Lower lobe of right lung (tissue), 2 donors: ENCODE results near the gene DCST2. TPM values are rescaled to one million over a fixed set of nuclear protein-coding genes. Genes with fewer than 3 reads are reported as not detected.
"Not testable (repeated sequence)": the region's sequence is repeated elsewhere in the genome, so short reads cannot be mapped to it uniquely, and the experiment has no call there.

Experiments
- ATAC-seq, 2 donors: fragments of 200-7000 bp; cut with Tn5 transposase; one replicate each; pipeline ENCODE4 v1.9.1; 2020 to 2022; ENCODE audit warnings: mild to moderate bottlenecking in 2 of 2, moderate library complexity in 2 of 2
- DNase-seq: peaks from one replicate; pipeline ENCODE4 v3.0.0-alpha.2; 2020
- H3K27ac ChIP-seq: fragments of 200-600 bp; one replicate; pipeline ENCODE4 v1.8.0; 2022
- H3K27me3 ChIP-seq: fragments of 200-600 bp; one replicate; pipeline ENCODE4 v1.8.0; 2022; ENCODE audit warnings: low read depth
- H3K36me3 ChIP-seq: fragments of 200-600 bp; one replicate; pipeline ENCODE4 v1.8.0; 2022; ENCODE audit warnings: mild to moderate bottlenecking
- H3K4me1 ChIP-seq: fragments of 200-600 bp; one replicate; pipeline ENCODE4 v1.8.0; 2022
- H3K4me3 ChIP-seq: fragments of 200-600 bp; one replicate; pipeline ENCODE4 v1.8.0; 2022; ENCODE audit warnings: mild to moderate bottlenecking
- H3K9me3 ChIP-seq: fragments of 200-600 bp; one replicate; pipeline ENCODE4 v1.8.0; 2022
- CTCF ChIP-seq: fragments of 200-600 bp; IDR thresholded peaks from one replicate; pipeline ENCODE4 v1.8.0; 2022; ENCODE audit warnings: antibody characterized with exemption, mild to moderate bottlenecking
- intact Hi-C: fragments of 100-400 bp; cut with DNase I; formaldehyde crosslinking; loops from one replicate; pipeline ENCODE4 v1.11.0; 2022
- total RNA-seq: library from RNA; stranded (reverse); fragmentation: NEBNext Ultra II Directional; extraction: Animal tissue kit (Norgen Biotek cat#: 25700); gene quantifications from one replicate; pipeline ENCODE4 v1.2.1, GENCODE V29; 2021
- donor health status: DM: no; HTN: yes; CAD: no; lungs with severe emphysema.

DCST2 gene
- total RNA-seq, 1 donor from 2014 or later: 1.4 TPM

GRCh38 chr1:154998818-154999570 is 34.6 kb downstream of the DCST2 start:
- H3K4me1 ChIP-seq: peaks cover 34% of the 10 kb centered on the region
- H3K36me3 ChIP-seq: no peaks in the 10 kb centered on the region
- ATAC-seq: no peak
- H3K4me3 ChIP-seq: peak overlapping the region; percentile 97
- no peaks in the 10 kb centered on the region for H3K9me3 ChIP-seq
- peak; percentile 87 for TF ChIP-seq CTCF
- intact Hi-C loops: no loop called here
- DNase-seq: peak; percentile 79
- H3K27ac ChIP-seq: peak overlapping the region; percentile 86
- H3K27me3 ChIP-seq: no peaks in the 10 kb centered on the region

GRCh38 chr1:154998201-154998780 is 35.3 kb downstream of the DCST2 start:
- no peaks in the 10 kb centered on the region for H3K36me3 ChIP-seq
- DNase-seq: no peak
- no peak for TF ChIP-seq CTCF
- intact Hi-C loops: no loop called here
- peaks cover 34% of the 10 kb centered on the region for H3K4me1 ChIP-seq
- H3K27ac ChIP-seq: no peak overlapping the region
- no peaks in the 10 kb centered on the region for H3K27me3 ChIP-seq
- H3K4me3 ChIP-seq: no peak overlapping the region
- no peaks in the 10 kb centered on the region for H3K9me3 ChIP-seq
- no peak for ATAC-seq

GRCh38 chr1:154996966-154997701 is 36.4 kb downstream of the DCST2 start:
- no peak for TF ChIP-seq CTCF
- DNase-seq (no peak), ATAC-seq (no peak)
- no peaks in the 10 kb centered on the region for H3K9me3 ChIP-seq
- H3K36me3 ChIP-seq: no peaks in the 10 kb centered on the region
- H3K4me3 ChIP-seq: no peak overlapping the region
- intact Hi-C loops: no loop called here
- no peaks in the 10 kb centered on the region for H3K27me3 ChIP-seq
- H3K4me1 ChIP-seq: peaks cover 34% of the 10 kb centered on the region
- H3K27ac ChIP-seq: no peak overlapping the region

GRCh38 chr1:154995301-154995983 is 38.1 kb downstream of the DCST2 start:
- intact Hi-C loops, H3K27me3 ChIP-seq, H3K9me3 ChIP-seq, ATAC-seq, H3K4me3 ChIP-seq, H3K27ac ChIP-seq: not testable (repeated sequence)
- DNase-seq: peak; percentile 50
- Histone ChIP-seq H3K4me1 (peaks cover 34% of the 10 kb centered on the region), H3K36me3 (peaks cover 13% of the 10 kb centered on the region)
- peak; percentile 39 for TF ChIP-seq CTCF

- H3K36me3 ChIP-seq: peaks cover 22% of the 10 kb centered on the region
- ATAC-seq: no peak
- intact Hi-C loops: no loop called here
- H3K4me1 ChIP-seq: peaks cover 29% of the 10 kb centered on the region
- no peak overlapping the region for H3K4me3 ChIP-seq
- no peak overlapping the region for H3K27ac ChIP-seq
- DNase-seq: peak; percentile 18
- TF ChIP-seq CTCF: no peak
- H3K27me3 ChIP-seq: no peaks in the 10 kb centered on the region
- H3K9me3 ChIP-seq: no peaks in the 10 kb centered on the region
Observed at GRCh38 chr1:154994591-154994990, 39.0 kb downstream of the DCST2 start.
